Measurements from ENCODE around the gene MED12.
A peak's percentile ranks its signal among the peaks of the same experiment; 100 is the strongest.

Gene MED12

DNA sequence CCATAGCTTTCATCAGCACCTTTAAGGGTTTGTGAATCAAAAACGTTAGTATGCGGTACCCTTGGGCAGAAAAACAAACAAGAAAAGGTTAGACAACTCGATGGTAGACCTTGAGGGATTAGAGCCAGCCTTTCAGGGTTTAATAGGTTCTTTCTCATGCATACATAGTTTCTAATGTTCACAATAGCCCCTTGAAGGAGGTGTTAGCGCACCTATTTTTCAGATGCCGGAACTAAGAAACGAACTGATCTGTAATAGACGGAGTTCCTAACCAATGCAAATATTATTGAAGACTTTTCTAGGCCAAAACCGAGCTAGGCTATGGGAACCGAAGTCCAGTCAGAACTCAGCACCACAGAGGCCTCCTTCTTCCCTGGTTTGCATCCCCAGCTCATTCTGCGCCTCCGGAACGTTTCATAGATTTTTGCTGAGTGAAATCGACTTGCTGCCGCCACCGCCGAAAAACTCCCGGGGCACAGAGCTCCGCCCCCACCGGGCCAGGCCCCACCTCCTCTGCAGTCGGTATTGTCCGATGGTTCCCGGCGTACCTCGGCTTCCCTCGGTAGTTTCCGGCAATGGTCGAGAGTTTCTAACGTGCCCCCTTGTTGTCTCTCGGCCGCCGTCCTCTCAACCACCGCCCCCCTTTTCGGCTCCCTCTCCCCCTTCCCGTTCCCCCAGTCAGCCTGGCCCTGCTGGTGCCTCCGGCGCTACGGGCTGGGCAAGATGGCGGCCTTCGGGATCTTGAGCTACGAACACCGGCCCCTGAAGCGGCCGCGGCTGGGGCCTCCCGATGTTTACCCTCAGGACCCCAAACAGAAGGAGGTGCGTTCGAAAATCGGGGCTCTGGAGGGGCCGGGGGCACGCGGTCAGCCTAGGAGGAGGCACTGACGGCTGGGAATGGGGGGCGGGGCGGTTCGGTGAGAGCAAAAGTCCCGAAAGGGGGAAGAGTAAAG is at the start of gene MED12:
MED12 (plus strand) TSS at position 565 of the 953 bp plus-strand sequence; CDS start at position 724, 159 bp downstream.
- peak; percentile 46 for DNase-seq

DNA sequence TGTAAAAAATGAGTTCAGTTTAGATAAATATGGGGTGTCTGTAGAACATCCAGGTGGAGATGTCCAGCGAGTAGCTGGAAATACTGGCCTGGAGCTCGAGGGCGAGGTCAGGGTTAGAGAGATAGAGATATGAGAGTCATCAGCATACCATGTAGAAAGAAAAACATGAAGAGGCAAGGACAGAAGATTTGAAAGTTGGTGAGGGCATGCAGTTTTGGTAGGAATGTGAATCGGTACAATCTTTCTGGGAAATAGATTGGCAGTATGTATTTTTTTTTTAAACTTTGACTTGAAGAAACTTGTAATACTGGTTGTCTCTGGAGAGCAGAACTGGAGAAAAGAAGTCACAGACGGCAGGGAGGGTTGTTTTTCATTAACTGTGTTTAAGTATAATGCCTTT is 47.9 kb upstream of the MED12 start:
- DNase-seq = no peak

DNA sequence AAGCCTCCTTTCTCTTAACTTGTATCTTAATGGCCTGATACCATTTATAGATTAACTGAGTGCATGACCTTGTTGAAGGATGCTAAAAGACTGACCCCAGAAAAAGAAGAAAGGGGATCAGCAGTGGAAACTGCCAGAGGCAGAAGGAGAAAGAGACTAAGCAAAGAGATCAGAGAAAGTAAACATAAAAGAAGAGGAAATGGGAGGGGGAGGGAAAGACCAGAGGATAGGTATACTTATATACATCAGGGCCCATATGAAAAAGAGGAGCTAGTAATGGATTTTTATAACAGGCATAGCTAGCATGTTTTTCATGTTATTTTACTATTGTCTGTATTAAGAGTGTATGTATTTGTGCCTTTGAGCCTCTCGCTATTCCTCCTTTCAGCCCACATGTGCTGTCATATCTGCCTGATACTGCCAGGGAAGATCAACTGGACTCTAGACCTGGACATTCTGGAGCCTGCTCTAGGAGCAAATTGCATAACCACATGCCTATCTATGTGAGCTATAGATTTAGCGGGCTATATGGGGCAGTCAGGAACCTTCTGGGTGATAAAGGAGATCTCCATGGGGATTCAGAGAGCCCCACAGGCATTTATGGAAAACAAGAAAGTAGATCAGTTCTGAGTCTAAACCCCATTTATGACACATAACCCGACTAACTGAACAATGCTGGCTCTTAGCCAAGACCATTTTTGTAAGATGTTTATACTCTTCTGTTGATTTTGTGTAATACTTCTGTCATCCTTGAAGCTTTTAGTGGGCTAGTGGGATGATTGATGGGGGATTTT is 36.9 kb upstream of the MED12 start:
- DNase-seq = no peak

DNA sequence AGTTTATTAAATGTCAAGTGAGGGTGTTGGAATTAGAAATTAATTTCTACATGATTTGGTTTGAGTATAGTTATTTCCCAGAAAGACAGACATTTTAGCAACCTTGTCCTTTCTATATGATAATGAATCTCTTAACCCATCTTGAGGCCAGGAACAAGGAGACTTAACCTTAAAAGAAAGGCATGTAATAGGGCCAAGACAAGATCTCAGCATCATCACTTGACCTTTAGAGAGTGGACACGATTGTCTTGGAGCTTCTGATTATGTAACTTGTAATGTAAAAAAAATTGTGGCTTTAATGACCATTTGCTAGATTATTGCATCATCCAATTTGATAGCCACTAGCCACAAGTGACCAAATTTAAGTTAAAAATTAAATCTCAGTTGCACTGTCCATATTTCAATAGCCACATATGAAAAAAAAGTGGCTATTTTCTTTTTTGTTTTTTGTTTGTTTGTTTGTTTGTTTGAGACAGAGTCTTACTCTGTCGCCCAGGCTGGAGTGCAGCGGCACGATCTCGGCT is 36.2 kb upstream of the MED12 start:
- no peak for DNase-seq

DNA sequence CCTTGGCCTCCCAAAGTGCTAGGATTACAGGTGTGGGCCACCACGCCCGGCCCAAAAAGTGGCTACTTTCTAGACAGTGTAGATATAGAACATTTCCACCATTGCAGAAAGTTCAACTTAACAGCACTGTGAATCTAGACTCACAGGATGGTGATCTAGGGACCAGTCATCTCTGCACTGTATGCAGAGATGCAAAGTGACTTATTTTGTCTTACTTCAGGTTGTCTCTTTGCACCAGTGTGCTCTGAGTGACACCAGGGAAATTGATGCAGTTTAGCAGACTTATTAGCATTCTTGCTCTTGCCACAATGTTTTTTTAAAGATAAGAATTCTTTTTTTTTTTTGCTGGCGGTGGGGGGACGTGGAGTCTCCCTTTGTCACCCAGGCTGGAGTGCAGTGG is 35.6 kb upstream of the MED12 start:
- no peak for DNase-seq

DNA sequence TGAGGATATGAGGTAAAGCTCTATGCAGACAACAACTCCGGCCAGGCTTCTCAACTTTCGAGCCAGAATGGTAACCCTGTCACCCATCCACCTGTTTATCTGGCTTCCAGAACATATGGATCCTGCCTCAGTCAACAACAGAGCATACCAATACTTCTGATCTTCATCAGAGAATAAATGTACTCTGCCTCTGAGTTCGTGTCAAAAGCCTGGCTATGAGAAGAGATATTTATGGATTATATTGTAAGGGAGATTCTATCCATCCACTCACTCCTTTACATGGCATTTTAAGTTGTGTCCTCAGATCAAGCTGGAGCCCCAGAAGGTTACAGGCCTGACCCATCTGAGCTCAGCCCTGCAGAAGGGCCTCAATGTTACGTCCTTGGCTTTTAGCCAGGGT is 32.5 kb upstream of the MED12 start:
- no peak for DNase-seq

DNA sequence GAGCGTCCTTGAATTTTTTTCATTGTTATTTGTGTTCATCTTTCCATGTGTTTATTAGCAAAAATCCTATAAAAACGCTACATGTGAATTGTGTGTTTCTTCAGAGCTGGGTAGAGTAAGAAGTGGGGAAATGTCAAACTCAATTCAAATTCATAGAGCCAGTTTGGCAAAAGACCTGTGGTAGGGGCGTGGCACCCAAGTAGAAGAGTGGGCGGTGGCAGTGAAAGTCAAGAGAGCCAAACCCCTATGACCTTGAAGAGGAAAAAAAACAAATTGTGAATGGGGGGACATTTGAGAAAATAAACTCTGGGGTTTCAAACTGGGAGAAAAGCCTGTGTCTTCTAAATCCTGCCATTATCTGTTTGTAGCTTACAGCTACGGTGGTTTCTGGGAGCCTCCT is 27.1 kb upstream of the MED12 start:
- DNase-seq = no peak

DNA sequence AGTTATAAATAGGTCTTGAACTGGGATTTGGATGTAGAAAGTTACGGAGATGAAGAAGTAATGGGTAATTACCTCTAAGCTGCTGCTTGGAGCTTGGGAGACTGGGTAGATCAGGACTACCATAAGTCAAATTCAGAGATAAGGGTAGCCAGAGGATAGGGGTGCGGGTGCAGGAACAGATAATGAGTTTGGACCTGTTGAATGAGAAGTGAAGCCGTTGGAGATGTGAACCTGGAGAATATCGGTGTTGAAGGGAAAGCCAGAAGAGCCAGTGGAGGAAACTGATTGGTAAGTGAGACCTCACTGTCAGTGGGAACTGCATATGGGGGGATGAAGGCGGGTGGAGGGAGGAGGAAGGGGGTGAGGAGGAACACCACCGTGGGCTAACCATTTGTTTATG is 23.4 kb upstream of the MED12 start:
- DNase-seq = no peak

DNA sequence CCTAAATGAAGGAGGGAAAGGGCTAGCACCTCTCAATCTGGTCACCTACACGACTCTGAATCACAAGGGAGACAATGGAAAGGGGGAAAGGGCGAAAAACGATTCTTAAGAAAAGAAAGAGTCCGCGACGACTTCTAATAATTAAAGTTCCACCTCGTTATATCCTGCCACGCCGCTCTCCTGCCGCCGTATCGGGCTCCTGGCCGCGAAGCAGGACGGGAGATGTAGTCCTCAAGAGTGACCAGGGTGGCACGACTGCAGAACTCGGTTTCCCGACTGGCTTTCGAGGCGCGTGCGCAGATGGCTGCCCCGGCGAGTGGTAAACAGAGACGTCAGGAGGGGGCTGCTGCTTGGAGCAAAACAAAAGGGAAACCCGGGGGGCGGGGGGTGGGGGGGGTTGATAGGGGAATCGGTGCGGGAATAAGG is 22.8 kb upstream of the MED12 start, which contains the start of gene FOXO4:
FOXO4 (plus strand) TSS at position 297 of the 426 bp plus-strand sequence. CDS start 678 bp downstream, outside the sequence.
- DNase-seq = peak; percentile 37

DNA sequence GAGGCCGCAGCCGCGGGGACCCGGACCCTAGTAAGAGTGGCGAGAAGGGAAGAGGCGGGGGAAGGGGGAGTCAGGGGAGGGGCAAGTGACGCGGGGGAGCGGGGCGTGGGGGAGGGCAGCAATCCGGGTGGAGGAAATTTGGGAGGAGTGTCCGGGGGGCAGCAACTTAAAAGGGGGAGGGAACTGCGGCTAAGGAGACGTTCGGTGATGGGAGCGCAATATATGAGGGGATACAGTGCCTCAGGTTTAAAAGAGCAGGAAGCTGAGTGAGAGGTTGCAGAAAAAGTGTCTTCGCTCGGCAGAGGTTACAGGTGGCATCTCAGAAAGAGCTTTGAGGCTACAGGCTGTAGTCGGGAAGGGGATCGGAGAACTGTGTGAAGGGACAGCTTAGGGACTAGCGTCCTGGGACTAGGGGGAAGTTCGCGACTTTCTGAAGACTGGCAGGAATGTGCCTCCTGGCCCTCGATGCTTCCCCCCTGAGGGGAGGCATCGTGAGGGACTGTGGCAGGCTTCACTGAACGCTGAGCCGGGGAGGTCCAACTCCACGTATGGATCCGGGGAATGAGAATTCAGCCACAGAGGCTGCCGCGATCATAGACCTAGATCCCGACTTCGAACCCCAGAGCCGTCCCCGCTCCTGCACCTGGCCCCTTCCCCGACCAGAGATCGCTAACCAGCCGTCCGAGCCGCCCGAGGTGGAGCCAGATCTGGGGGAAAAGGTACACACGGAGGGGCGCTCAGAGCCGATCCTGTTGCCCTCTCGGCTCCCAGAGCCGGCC is 22.2 kb upstream of the MED12 start:
- no peak for DNase-seq

DNA sequence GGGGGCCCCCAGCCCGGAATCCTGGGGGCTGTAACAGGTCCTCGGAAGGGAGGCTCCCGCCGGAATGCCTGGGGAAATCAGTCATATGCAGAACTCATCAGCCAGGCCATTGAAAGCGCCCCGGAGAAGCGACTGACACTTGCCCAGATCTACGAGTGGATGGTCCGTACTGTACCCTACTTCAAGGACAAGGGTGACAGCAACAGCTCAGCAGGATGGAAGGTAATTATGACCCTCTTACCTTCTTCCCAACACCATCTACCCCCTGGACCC is 21.7 kb upstream of the MED12 start:
- no peak for DNase-seq

DNA sequence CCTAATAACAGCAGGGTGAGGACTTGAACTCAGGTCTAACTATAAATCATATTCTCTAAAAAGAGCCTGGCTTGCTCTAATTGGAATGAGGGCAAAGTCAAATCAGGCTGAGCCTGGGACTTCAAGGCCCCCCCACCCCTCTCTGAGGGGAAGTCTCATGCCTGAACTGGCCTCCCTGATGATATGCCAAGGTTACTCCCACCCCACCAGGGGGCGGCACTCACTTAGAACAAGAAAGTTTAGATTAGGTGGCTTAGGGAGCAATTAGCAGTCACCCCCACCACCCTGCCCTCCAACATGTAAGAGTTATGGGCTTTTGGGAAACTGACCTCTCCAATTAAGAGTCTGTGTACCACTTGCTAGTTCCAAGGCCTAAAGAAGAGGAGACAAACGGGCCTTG is 20.1 kb upstream of the MED12 start:
- no peak for DNase-seq

DNA sequence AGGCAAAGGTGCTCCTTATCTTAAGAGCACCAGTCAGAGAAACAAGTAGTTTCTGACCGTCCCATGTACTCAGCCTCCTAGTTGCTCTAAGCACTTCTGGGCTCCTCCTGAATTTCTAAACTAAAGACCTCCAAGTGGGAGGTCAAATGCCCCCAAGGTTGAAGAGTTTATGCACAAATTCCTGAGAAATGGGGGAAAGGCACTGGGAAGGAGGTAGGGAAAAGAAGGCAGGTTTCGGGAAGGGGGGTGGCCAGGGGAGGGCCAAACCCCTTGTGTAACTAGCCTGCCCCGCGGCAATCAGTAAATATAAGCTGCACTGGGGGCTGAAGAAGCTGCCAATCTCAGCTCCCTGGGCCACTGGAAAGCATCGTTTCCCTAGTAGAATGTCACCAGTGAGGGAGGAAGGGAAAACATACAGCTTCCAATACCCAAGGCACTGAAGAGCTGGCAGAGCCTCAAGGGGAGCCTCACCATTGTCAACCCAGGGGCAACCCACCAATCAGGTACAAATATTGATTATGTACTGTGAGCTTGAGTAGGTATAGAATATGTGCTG is 19.4 kb upstream of the MED12 start:
- DNase-seq = no peak

DNA sequence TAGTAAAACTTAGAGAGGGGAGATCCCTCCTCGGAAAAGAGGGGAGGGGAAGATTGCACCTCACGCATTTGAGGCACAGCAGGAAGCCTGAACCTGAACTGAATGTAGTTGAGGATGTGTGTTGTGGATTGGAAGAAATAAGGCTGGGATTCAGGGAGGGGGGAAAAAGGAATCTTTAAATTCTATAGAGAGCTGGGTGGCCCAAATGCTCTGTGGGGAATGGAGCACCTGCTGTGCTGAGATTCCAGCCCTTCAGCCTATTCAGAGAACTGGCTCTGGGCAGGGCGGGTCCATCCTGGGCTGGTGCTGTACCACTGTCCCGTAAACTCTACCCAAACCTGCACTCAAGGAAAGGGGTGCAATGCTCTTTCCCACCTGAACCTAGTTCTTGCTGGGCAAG is 18.7 kb upstream of the MED12 start:
- DNase-seq = no peak

DNA sequence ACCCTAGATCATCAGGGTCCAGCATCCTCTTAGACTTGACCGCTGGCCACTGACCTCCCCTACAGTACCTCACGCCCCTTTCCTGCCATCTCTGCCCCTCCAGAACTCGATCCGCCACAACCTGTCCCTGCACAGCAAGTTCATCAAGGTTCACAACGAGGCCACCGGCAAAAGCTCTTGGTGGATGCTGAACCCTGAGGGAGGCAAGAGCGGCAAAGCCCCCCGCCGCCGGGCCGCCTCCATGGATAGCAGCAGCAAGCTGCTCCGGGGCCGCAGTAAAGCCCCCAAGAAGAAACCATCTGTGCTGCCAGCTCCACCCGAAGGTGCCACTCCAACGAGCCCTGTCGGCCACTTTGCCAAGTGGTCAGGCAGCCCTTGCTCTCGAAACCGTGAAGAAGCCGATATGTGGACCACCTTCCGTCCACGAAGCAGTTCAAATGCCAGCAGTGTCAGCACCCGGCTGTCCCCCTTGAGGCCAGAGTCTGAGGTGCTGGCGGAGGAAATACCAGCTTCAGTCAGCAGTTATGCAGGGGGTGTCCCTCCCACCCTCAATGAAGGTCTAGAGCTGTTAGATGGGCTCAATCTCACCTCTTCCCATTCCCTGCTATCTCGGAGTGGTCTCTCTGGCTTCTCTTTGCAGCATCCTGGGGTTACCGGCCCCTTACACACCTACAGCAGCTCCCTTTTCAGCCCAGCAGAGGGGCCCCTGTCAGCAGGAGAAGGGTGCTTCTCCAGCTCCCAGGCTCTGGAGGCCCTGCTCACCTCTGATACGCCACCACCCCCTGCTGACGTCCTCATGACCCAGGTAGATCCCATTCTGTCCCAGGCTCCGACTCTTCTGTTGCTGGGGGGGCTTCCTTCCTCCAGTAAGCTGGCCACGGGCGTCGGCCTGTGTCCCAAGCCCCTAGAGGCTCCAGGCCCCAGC is 17.6 kb upstream of the MED12 start:
- DNase-seq = no peak

DNA sequence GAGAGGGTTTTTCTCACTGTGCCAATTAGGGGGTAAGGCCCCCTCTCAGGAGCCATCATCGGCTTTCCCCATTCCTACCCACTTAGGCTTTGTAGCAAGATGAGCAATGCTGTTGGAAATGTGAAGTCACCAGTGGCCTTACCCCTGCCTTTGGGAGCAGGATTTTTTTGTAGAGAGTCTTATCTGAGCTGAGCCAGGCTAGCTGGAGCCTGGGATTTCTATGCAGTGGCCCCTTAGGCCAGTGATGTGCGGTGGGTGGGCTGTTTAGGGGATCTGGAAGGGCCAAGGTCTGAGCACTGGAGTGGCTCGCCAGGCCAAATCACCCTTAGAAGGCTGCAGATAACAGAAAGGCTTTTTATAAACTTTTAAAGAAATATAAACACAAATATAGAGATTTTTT is 16.1 kb upstream of the MED12 start:
- no peak for DNase-seq

DNA sequence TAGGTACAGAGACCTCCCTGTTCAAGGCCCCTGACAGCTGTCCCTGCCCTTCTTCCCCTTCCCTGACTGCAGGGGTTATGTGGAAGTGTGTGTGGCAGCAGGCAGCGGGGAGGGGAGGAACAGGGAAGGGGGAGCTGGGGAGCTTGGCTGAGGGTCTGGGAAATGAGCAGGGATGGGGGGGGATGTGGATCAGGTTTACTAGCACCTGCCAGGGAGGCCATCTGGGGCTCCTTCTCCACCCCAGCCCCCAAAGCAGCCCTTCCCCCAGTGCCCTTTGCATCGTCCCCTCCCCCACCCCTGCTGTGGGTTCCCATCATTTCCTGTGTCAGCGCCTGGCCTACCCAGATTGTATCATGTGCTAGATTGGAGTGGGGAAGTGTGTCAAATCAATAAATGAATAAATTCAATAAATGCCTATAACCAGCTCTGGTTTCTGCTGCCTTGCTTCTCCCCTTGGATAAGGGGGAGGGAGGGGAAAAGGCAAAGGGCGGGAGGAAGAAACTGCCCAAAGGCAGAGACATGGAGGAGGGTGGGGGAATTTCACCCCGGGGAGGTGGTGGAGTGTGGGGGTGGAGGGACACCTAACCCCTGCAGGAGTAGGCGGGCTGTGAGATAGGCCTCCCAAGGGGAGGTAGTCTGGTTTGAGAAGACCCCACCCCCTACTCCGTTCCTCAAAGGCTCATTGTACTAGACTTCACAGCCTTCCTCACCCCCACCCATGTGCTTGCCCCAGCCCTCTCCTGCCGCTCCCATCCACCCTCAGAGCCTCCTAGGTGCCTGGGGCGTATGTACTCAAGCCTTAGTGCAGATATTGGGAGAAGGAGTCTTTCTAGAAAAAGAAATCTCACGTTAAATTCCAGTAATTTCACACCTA is 15.0 kb upstream of the MED12 start:
- no peak for DNase-seq

DNA sequence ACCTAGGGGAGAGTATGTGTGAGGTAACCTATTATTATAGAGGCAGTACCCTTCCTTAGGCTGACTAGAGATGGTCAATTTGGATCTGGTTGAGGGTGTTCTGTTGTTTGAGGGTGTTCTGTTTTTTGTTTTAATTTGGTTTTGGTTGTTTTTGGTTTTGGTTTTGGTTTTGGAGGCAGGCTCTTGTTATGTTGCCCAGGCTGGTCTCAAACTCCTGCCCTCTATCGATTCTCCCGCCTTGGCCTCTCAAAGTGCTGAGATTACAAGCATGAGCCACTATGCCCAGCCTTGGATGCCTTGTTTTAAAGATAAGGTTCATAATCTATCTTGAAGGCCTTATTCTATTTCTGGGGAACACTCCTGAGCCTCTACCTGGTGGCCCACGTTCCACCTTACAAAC is 12.8 kb upstream of the MED12 start:
- DNase-seq = no peak

DNA sequence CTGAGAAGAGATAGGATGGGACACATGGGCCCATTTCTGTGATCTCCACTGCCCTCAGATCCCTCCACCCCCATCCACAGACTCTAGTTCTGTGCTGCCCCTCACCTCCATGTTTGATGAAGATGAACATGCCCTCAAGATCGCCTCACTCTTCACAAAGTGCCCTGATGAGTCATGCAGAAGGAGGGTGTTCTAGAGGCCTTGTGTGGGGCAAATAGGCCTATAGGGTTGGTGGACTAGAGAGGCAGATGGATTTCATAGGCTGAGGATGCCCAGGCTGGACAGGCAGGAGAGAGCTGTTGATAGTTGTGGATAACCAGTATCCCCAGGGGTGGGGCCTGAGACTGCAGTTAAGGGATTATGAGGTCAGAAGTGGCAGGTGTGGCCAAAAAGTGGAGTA is 12.0 kb upstream of the MED12 start, which contains the start of gene CXorf65:
CXorf65 (minus strand) TSS at position 314 of the 400 bp plus-strand sequence; CDS start at position 130, 184 bp downstream.
- DNase-seq = no peak

DNA sequence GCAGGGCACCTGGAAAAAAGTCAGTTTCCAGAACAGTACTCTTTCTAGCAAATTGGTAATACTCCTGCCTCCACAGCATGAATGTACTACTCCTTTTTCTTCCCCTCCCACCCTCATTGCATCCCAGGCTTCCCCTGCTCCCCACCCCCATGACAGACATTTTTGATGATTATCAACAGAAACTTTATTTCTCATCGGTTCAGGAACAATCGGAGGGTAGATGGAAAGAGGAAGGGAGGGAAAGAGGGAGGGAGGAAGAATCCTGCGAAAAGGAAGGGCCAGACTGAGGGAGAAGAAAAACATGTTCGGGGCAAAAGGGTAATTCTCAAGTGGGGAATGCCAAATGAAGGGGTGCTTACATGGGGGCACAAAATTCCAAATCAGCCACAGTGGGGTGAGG is 11.2 kb upstream of the MED12 start:
- no peak for DNase-seq

All from amniotic stem cell (primary cell).